Bronchial epithelial cell (primary cell): ENCODE results near the gene SGK1. TPM values are rescaled to one million over a fixed set of nuclear protein-coding genes. Genes with fewer than 3 reads are reported as not detected.

Source experiments
- DNase-seq: peaks from one replicate; pipeline ENCODE4 v3.0.0-alpha.2; 2010; ENCODE audit warnings: low read depth
- FAIRE-seq: peaks from 2 replicates; lab custom pipeline; 2011; peaks lifted over from hg19 to GRCh38; lab: Jason Lieb, UNC
- H3K27me3 ChIP-seq: 2 replicates; pipeline ENCODE4 v1.5.1; 2011; ENCODE audit warnings: low read length; ENCODE audit not compliant: control insufficient read depth, insufficient read depth
- H3K36me3 ChIP-seq: 2 replicates; pipeline ENCODE4 v1.5.1; 2011; ENCODE audit warnings: low read length; ENCODE audit not compliant: control insufficient read depth, insufficient read depth
- H3K4me3 ChIP-seq: 2 replicates; pipeline ENCODE4 v1.5.1; 2011; ENCODE audit warnings: mild to moderate bottlenecking, low read depth, low read length, control low read depth
- total RNA-seq: library from RNA; depleted of rRNA; stranded (reverse); fragments of >200 nt; gene quantifications from 2 replicates; pipeline ENCODE4 v1.2.1, GENCODE V29; 2014
- TF ChIP-seq, protein P1 (sequence below): IDR thresholded peaks from 2 replicates; pipeline ENCODE4 v1.5.1; 2011; ENCODE audit warnings: mild to moderate bottlenecking, moderate library complexity, low read length, control low read depth, inconsistent platforms; ENCODE audit not compliant: insufficient read depth, severe bottlenecking

SGK1 gene
- total RNA-seq, 1 donor from 2014 or later = 13.4 TPM

DNA sequence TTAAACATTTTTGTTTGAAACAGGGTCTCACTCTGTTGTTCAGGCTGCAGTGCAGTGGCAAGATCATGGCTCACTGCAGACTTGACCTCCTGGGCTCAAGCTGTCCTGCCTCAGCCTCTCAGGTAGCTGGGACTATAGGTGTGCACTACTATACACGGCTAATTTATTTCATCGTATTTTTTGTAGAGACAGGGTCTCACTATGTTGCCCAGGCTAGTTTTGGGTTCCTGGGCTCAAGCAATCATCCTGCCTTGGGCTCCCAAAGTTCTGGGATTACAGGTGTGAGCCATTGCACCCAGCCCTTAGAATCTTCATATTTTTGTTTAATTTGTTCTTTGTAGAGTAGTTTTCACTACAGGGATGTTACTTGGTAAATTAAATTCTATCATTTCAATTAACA lies 67.1 kb downstream of the SGK1 start:
- no peak for DNase-seq
- no peak for FAIRE-seq
- Histone ChIP-seq H3K4me3 (no peak overlapping the region), H3K36me3 (no peaks in the 10 kb centered on the region), H3K27me3 (no peaks in the 10 kb centered on the region)
- TF ChIP-seq, protein P1, sequence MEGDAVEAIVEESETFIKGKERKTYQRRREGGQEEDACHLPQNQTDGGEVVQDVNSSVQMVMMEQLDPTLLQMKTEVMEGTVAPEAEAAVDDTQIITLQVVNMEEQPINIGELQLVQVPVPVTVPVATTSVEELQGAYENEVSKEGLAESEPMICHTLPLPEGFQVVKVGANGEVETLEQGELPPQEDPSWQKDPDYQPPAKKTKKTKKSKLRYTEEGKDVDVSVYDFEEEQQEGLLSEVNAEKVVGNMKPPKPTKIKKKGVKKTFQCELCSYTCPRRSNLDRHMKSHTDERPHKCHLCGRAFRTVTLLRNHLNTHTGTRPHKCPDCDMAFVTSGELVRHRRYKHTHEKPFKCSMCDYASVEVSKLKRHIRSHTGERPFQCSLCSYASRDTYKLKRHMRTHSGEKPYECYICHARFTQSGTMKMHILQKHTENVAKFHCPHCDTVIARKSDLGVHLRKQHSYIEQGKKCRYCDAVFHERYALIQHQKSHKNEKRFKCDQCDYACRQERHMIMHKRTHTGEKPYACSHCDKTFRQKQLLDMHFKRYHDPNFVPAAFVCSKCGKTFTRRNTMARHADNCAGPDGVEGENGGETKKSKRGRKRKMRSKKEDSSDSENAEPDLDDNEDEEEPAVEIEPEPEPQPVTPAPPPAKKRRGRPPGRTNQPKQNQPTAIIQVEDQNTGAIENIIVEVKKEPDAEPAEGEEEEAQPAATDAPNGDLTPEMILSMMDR = no peak

DNA sequence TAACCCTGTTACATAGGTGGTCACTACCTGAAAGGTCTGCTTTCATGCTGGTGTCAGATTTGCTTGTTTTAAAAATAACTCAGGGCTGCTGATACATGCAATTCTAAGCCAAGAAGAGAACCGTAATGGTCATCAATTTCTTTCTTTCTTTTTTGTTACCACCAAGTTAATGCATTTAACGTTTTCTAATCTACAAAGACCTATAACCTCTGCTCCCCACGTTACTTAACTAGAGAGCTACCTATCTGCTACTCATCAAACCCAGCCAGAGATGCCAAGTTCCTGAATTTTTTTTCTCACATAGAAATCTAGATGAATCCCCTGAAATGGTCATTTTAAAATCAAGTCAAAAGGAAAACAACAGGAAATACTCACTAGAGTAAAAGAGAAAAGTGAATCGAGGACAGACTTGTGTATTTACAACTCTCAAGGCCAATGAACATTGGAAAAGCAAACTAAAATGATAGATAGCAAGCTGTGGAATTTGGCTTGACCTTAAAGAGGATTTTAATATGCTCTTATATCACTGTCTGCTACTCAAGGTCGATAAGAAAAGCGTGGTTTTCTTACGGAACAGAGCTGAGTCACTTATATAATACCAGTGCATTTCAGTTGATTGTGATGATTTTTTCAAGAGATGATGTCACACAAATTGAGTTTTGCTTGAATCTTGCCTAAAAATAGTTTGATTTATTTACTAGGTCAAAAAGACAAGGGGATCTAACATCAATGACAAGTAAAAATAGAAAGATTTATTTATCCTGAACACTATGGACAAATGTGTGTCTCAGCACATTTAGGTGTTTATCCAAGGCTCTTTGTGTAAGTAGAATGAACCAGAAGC lies 67.9 kb downstream of the SGK1 start:
- no peaks in the 10 kb centered on the region for H3K36me3 ChIP-seq
- H3K4me3 ChIP-seq = no peak overlapping the region
- DNase-seq (peak; percentile 47), FAIRE-seq (no peak)
- H3K27me3 ChIP-seq = no peaks in the 10 kb centered on the region
- TF ChIP-seq, protein P1 = no peak

DNA sequence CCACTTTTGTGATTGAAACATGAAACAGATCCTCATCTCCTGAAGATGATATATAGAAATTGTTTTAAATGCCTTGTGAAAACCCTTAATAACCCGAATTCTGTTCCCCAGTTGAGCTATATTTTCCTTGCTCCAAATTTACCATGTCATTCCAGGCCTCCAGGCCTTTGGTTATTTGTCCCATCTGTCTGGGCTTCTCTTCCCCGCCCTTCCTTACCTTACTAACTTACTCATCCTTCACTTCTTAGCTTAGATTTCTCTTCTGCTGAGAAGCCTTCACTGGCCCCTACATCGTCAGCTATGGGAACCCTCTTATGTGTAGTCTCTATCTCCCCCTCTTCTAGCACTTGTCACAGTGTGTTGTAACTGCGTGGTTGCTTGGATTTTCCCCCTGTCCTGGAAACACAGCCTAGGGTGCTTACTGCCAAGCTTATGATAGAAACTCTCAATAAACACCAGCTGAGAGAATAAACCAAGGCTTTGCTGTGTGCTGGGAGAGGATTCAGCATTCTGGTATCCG lies 68.6 kb downstream of the SGK1 start:
- Histone ChIP-seq H3K4me3 (no peak overlapping the region), H3K36me3 (no peaks in the 10 kb centered on the region), H3K27me3 (no peaks in the 10 kb centered on the region)
- DNase-seq (no peak), FAIRE-seq (no peak)
- TF ChIP-seq, protein P1 = no peak

DNA sequence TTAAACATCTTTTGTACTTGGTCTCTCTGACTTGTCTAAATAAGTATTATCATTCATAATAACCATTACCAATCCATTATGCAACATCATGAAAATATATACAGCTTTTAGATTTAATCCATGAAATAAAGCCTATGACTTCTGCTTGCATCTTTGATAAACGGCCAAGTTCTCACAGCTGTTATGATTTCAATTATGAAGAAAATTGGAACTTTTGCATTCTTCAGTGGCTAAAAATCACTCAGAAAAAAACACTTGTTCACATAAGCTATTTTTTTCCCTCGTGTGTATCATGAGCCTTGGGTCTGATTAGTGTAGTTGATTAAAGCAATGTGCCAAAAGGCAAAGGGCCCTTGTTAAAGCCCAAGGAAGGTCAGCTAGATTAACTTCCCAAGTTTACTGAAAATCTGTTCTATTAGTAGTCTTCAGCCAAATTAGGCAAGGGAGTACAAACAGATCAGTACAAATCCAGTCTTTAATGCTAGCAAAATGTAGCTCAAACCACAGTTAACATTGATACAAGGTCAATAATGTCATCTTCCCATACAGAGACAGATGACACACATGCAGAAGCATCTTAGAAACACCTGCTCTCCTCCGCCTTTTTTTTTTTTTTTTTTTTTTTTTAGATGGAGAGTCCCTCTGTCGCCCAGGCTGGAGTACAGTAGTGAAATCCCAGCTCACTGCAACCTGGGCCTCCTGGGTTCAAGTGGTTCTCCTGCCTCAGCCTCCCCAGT lies 69.9 kb downstream of the SGK1 start:
- TF ChIP-seq, protein P1 = no peak
- Histone ChIP-seq H3K27me3 (no peaks in the 10 kb centered on the region), H3K4me3 (no peak overlapping the region), H3K36me3 (no peaks in the 10 kb centered on the region)
- no peak for FAIRE-seq
- no peak for DNase-seq

DNA sequence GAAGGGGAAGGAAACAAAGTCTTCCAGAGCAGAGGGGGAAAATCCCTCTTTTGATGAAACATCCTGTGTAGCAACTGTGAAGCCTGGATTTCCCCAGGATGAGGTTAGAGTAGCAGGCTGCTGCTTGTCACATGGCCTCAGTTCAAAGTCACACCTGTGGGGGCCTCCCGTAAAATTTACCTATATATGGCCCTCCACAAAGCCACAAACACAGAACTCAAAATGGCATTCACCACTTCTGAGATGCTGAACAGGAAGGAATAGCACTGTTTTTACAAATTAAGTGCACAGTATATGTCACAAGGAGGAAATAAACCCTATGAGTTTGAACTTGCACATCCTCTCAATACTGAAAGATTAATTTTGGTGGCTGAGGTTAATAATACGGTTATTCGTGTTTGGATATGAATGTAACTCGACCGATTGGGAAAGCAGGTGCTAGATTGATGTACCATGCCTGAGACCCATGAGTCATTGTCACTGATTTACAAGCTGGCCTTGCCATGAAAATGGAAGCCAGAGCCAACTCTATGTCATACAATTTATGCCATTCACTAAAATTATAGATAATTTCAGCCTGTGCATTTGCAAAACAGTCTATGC lies 70.6 kb downstream of the SGK1 start:
- no peaks in the 10 kb centered on the region for H3K36me3 ChIP-seq
- H3K4me3 ChIP-seq = no peak overlapping the region
- FAIRE-seq (no peak), DNase-seq (peak; percentile 85)
- no peaks in the 10 kb centered on the region for H3K27me3 ChIP-seq
- TF ChIP-seq, protein P1 = no peak
